Lung (tissue), 12 donors: ENCODE measurements around the gene NAPSA. TPM values are rescaled to one million over a fixed set of nuclear protein-coding genes. Genes with fewer than 3 reads are reported as not detected.

ENCODE experiments used
- ATAC-seq: fragments of 200-7000 bp; cut with Tn5 transposase; one replicate; pipeline ENCODE4 v1.9.1; 2020; ENCODE audit warnings: moderate number of reproducible peaks; ENCODE audit not compliant: insufficient read depth, low FRiP score
- DNase-seq, 3 donors: peaks; one replicate each; pipeline ENCODE4 v3.0.0-alpha.2; 2013 to 2017
- H3K27ac ChIP-seq, 2 donors: one replicate each; pipeline ENCODE4 v1.5.1; 2013; ENCODE audit warnings: mild to moderate bottlenecking in 2 of 2, moderate library complexity in 2 of 2, control low read depth in 1 of 2, inconsistent platforms in 1 of 2, low read depth in 1 of 2, low read length in 1 of 2
- H3K27me3 ChIP-seq, 3 donors: one replicate each; pipeline ENCODE4 v1.5.1; 2013; ENCODE audit warnings: low read length in 2 of 3; ENCODE audit not compliant: control insufficient read depth in 3 of 3, insufficient read depth in 3 of 3
- H3K36me3 ChIP-seq, 4 donors: one replicate each; pipeline ENCODE4 v1.5.1; 2013; ENCODE audit warnings: low read length in 4 of 4, mild to moderate bottlenecking in 1 of 4, moderate library complexity in 1 of 4; ENCODE audit not compliant: control insufficient read depth in 4 of 4, insufficient read depth in 4 of 4
- H3K4me1 ChIP-seq, 5 donors: one replicate each; pipeline ENCODE4 v1.5.1; 2013; ENCODE audit warnings: low read length in 5 of 5, mild to moderate bottlenecking in 2 of 5, moderate library complexity in 1 of 5; ENCODE audit not compliant: control insufficient read depth in 5 of 5, insufficient read depth in 5 of 5
- H3K4me3 ChIP-seq: one replicate; pipeline ENCODE4 v1.5.1; 2013; ENCODE audit warnings: mild to moderate bottlenecking, control low read depth, moderate library complexity
- H3K9ac ChIP-seq, 2 donors: one replicate each; pipeline ENCODE4 v1.5.1; 2013; ENCODE audit warnings: low read length in 2 of 2, control low read depth in 1 of 2; ENCODE audit not compliant: insufficient read depth in 1 of 2
- H3K9me3 ChIP-seq, 4 donors: one replicate each; pipeline ENCODE4 v1.5.1; 2013; ENCODE audit warnings: low read length in 3 of 4, mild to moderate bottlenecking in 1 of 4, moderate library complexity in 1 of 4; ENCODE audit not compliant: control insufficient read depth in 4 of 4, insufficient read depth in 3 of 4
- CTCF ChIP-seq: IDR thresholded peaks from 2 replicates; pipeline ENCODE4 v1.5.1; 2012; ENCODE audit warnings: mild to moderate bottlenecking; ENCODE audit errors: control extremely low read depth, extremely low read depth
- WGBS, 2 donors: extraction: QIAGEN DNeasy Blood & Tissue Kit; methylation state at CpG; one replicate each; pipeline ENCODE4 v1.1.7; 2013; 5-methylcytosine and 5-hydroxymethylcytosine counted together
- polyA plus RNA-seq, 2 donors: library from polyadenylated mRNA; stranded (reverse); fragments of 200-250 nt; gene quantifications; one replicate each; pipeline ENCODE4 v1.2.1, GENCODE V29; 2013
- total RNA-seq, 2 donors: library from RNA; depleted of rRNA in 1 of 2; stranded (reverse); fragments of >200 nt in 1 of 2; gene quantifications; one replicate each; pipeline ENCODE4 v1.2.1, GENCODE V29; 2014 to 2021
- donor health status: control.
- donor health status: control.
- donor health status: Bipolar disorder and iron deficiency.
- donor health status: healthy.
- donor health status: DM: yes; HTN: yes; CAD: no.

NAPSA gene
- total and polyA plus RNA-seq, 4 donors, result 655 to 2,584 (median 1,433) TPM

DNA sequence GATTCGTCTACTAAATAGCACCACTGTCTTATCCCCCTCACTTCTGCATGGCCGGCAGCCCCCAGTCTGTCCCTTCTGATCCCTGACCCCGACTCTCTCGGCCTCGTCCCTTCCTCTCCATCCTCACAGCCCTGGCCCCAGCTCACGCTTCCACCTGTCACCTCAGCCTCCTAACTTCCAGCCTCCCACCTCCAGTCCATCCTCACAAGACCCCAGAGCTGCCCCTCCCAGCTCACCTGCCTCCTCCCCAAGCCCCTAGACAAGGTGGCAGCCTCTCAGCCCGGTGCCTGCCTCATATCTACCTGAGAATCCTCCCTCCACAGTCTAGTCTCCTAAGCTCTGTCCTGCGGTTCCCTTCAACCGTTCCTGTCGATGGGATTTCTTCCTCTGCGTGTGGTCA is 46.3 kb downstream of the NAPSA start:
- Histone ChIP-seq H3K9ac (no peak overlapping the region), H3K27ac (no peak overlapping the region), H3K4me3 (no peak overlapping the region), H3K4me1 (peaks cover 0 to 4% (median 0%) of the 10 kb centered on the region in 5 donors), H3K36me3 (peaks cover 0 to 2% (median 0%) of the 10 kb centered on the region in 4 donors), H3K9me3 (no peaks in the 10 kb centered on the region), H3K27me3 (peaks cover 2 to 10% (median 9%) of the 10 kb centered on the region in 3 donors)
- 84 to 88% methylated on average over 11 of the region's 11 CpGs for WGBS, 2 donors
- ATAC-seq (no peak), DNase-seq (no peak)
- TF ChIP-seq CTCF, result no peak

DNA sequence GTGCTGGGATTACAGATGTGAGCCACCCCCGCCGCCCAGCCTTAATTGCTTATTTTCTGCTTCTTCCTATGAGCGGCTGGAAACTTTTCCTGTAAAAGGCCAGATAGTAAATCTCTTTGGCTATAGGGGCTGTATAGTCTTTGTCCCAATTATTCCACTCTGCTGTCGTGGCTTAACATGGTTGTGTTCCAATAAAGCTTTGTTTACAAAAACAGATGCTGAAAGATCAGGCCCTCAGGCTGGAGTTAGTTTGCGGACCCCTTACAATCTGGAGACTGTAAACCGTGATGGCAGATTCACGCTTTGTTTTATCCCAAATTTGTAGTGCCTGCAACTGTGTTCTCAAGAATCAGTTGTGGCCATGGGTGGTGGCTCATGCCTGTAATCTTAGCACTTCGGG is 47.0 kb downstream of the NAPSA start:
- Histone ChIP-seq H3K4me1 (peaks cover 0 to 4% (median 0%) of the 10 kb centered on the region in 5 donors), H3K9me3 (no peaks in the 10 kb centered on the region), H3K4me3 (no peak overlapping the region), H3K27me3 (peaks cover 2 to 17% (median 13%) of the 10 kb centered on the region in 3 donors), H3K36me3 (peaks cover 0 to 2% (median 0%) of the 10 kb centered on the region in 4 donors), H3K27ac (no peak overlapping the region), H3K9ac (no peak overlapping the region)
- WGBS, 2 donors, result 89 to 91% methylated on average over 8 of the region's 8 CpGs
- DNase-seq (no peak), ATAC-seq (no peak)
- no peak for TF ChIP-seq CTCF

- no peaks in the 10 kb centered on the region for H3K9me3 ChIP-seq
These were observed 48.3 kb downstream of the NAPSA start for GRCh38 chr19:50317115-50317514.

More at GRCh38 chr19:50317115-50317514, 48.3 kb downstream of the NAPSA start:
- TF ChIP-seq CTCF, result no peak
- Histone ChIP-seq H3K27ac (no peak overlapping the region), H3K36me3 (peaks cover 0 to 2% (median 0%) of the 10 kb centered on the region in 4 donors), H3K4me3 (no peak overlapping the region), H3K4me1 (peaks cover 0 to 4% (median 0%) of the 10 kb centered on the region in 5 donors), H3K27me3 (peaks cover 2 to 25% (median 18%) of the 10 kb centered on the region in 3 donors), H3K9ac (no peak overlapping the region)
- WGBS, 2 donors, result 70 to 72% methylated on average over 4 of the region's 4 CpGs
- DNase-seq, result no peak
- ATAC-seq, result no peak
